Measurements from ENCODE around the gene HPS6.
"Not testable (repeated sequence)": the region's sequence is repeated elsewhere in the genome, so short reads cannot be mapped to it uniquely, and the experiment has no call there.

HPS6 gene

DNA sequence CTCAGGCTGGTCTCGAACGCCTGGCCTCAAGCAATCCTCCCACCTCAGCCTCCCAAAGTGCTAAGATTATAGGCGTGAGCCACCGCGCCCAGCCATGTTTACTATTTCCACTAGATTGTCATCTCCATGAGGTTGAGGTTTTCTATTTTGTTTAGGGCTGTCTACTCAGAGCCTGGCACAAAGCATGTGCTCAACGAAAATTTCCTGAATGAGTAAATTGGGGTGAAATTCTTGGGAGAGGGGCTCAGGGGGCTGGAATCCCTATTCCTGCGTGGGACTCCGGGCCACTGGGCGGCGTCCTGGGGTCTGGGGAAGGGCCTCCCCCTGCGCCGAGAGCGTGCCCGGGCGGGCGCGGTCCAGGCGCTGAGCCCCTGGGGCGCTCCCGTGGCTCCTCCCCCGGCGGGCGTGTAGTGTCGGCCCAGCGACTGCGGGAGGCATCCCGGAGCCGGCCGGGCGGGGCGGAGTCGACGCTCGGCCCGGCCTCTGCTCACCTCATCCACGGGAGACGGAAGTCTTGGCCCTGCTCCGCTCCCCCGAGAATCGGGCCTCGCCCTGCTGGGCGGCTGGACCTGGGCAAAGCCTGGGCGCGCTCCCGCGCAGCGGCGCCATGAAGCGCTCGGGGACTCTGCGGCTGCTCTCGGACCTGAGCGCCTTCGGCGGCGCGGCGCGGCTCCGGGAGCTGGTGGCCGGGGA, at the start of gene HPS6:
TSS of gene HPS6 (plus strand) at position 482 of the 693 bp plus-strand sequence. CDS start at position 608, 126 bp downstream.
- TF ChIP-seq CTCF (IDR thresholded peaks at IDR 0.05; ENCODE audit: low read depth, low read length): peak; percentile 6

DNA sequence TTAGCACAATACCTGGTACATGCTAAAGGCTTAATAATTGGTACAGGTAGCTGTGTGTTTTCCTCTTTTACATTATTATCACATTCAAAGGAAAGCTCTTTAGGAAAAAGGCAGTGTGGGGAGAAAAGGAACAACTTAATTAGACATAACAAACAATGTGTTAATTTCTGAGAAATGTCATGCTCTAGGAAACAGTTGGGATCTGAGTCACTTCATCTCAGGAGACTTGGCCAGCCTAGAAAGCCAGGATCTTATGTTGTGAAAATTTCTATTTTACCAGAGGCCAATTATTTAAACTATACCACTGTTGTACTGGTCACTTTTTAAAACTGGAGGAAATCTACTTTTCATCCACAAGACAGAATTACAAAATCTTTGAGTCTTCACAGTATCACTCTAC, 48.7 kb upstream of the HPS6 start:
- DNase-seq (ENCODE audit: extremely low read depth, low read depth): no peak
- TF ChIP-seq CTCF (IDR thresholded peaks at IDR 0.05; ENCODE audit: low read depth, low read length): no peak

More for the DNA sequence above, at the start of gene HPS6:
- DNase-seq (ENCODE audit: extremely low read depth, low read depth): peak; percentile 69

DNA sequence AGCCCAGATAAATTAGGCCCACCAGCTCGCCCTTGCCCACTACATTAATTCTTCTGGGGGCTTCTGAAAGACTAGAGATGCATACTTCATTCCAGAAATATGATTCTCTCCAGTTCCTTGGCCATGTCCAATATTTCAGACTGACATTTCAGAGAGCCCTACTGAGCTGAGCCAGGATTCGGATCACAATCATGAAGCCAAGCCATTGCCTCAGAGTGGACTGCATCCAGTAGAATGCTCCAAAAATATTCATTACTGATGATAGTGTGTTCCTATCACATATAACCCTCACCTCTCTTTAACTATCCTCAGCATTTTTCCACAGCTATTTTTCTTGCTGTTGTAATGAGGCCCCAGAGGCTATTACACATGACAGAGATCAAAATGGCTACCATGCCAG, 47.9 kb upstream of the HPS6 start:
- DNase-seq (ENCODE audit: extremely low read depth, low read depth): no peak
- TF ChIP-seq CTCF (IDR thresholded peaks at IDR 0.05; ENCODE audit: low read depth, low read length): no peak

DNA sequence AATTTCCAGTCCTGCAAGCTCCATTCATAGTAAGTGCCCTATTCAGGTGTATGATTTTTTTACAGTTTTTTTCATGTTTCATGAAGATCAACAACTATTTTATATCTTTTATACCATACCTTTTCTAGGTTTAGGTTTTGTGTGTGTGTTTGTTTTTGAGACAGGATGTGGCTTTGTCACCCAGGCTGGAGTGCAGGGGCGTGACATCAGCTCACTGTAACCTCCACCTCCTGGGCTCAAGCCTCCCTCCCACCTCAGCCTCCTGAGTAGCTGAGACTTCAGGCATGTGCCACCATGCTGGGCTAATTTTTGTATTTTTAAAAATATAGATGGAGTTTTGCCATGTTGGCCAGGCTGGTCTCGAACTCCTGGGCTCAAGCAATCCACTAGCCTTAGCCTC, 44.2 kb upstream of the HPS6 start:
- DNase-seq (ENCODE audit: extremely low read depth, low read depth): no peak
- no peak for TF ChIP-seq CTCF (IDR thresholded peaks at IDR 0.05; ENCODE audit: low read depth, low read length)

DNA sequence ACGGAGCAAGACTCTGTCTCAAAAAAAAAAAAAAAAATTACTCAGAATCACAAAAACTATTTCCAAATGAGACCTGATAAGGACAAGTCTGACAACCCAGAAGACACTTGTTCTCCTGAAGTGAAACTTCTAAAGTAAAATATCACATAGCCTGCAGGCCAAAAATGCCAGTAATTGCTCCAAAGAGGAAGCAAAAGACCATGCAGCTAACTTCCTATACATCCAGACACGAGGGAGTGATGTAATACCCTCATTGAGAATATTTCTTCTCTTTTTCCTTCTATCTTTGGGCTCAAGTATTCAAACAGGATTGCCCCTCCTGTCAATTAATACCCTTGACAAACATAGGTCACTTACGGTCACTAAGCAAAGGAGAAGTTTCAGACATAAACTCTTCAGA, 40.4 kb upstream of the HPS6 start:
- TF ChIP-seq CTCF (IDR thresholded peaks at IDR 0.05; ENCODE audit: low read depth, low read length): no peak
- no peak for DNase-seq (ENCODE audit: extremely low read depth, low read depth)

GRCh38 chr10:102027261-102027660, 37.9 kb upstream of the HPS6 start:
- no peak for TF ChIP-seq CTCF (IDR thresholded peaks at IDR 0.05; ENCODE audit: low read depth, low read length)
- DNase-seq (ENCODE audit: extremely low read depth, low read depth): no peak

DNA sequence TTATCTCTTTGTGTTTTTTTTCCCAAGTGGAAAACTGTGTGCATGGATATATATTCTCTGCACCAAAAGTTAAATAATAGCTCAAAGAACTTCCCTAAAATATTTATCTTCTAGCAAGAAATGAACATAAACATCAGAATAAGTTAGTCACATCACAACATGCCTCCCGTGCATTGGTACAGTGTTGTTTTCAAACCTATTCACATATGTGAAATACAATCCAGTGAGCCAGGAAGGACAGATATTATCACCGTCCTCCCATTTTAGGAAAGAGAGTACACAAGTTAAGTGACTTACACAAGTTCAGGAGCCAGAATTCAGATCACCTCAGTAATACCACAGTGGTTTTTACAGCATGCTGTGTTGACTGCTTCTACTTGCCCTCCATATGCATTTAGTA, 31.4 kb upstream of the HPS6 start:
- TF ChIP-seq CTCF (IDR thresholded peaks at IDR 0.05; ENCODE audit: low read depth, low read length): no peak
- no peak for DNase-seq (ENCODE audit: extremely low read depth, low read depth)

DNA sequence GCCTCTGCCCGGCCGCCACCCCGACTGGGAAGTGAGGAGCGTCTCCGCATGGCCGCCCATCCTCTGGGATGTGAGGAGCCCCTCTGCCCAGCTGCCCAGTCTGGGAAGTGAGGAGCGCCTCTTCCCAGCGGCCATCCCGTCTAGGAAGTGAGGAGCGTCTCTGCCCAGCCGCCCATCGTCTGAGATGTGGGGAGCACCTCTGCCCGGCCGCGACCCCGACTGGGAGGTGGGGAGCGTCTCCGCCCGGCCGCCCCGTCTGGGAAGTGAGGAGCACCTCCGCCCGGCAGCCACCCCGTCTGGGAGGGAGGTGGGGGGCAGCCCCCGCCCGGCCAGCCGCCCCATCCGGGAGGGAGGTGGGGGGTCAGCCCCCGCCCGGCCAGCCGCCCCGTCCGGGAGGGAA, 29.3 kb upstream of the HPS6 start:
- DNase-seq (ENCODE audit: extremely low read depth, low read depth): not testable (repeated sequence)
